Parathyroid adenoma (tissue), 2 donors: ENCODE results near the gene KIF26B.

Experiments
- H2AFZ ChIP-seq: fragments of 300-600 bp; sonication (generic); one replicate; pipeline ENCODE4 v1.7.0; 2017; ENCODE audit warnings: antibody characterized with exemption, mild to moderate bottlenecking
- H3K27ac ChIP-seq: fragments of 300-600 bp; sonication (generic); one replicate; pipeline ENCODE4 v1.7.0; 2017
- H3K27me3 ChIP-seq: fragments of 300-600 bp; sonication (generic); one replicate; pipeline ENCODE4 v1.7.0; 2017; ENCODE audit warnings: low read length; ENCODE audit not compliant: control insufficient read depth, insufficient read depth
- H3K36me3 ChIP-seq: fragments of 300-600 bp; sonication (generic); one replicate; pipeline ENCODE4 v1.7.0; 2017; ENCODE audit warnings: low read length; ENCODE audit not compliant: control insufficient read depth, insufficient read depth
- H3K4me1 ChIP-seq: fragments of 300-600 bp; sonication (generic); one replicate; pipeline ENCODE4 v1.7.0; 2017; ENCODE audit warnings: control low read depth
- H3K4me2 ChIP-seq: fragments of 300-600 bp; sonication (generic); one replicate; pipeline ENCODE4 v1.7.0; 2017; ENCODE audit warnings: low read length
- H3K4me3 ChIP-seq: fragments of 300-600 bp; sonication (generic); one replicate; pipeline ENCODE4 v1.7.0; 2017; ENCODE audit warnings: low read depth, low read length
- H3K79me2 ChIP-seq: fragments of 300-600 bp; sonication (generic); one replicate; pipeline ENCODE4 v1.7.0; 2017; ENCODE audit warnings: control low read depth
- H3K9ac ChIP-seq: fragments of 300-600 bp; sonication (generic); one replicate; pipeline ENCODE4 v1.7.0; 2017; ENCODE audit warnings: mild to moderate bottlenecking
- H3K9me3 ChIP-seq: fragments of 300-600 bp; sonication (generic); one replicate; pipeline ENCODE4 v1.7.0; 2017; ENCODE audit warnings: low read length; ENCODE audit not compliant: control insufficient read depth
- TF ChIP-seq, protein P1 (sequence below): fragments of 300-600 bp; sonication (generic); IDR thresholded peaks from one replicate; pipeline ENCODE4 v1.7.0; 2017; ENCODE audit warnings: antibody characterized with exemption, mild to moderate bottlenecking
- donor health status: primary hyperparathyroidism.

The KIF26B gene

GRCh38 chr1:245366886-245367285 is 212.1 kb downstream of the KIF26B start:
- no peaks in the 10 kb centered on the region for H3K79me2 ChIP-seq
- H3K27ac ChIP-seq = no peak overlapping the region
- H3K4me3 ChIP-seq = no peak overlapping the region
- no peaks in the 10 kb centered on the region for H3K36me3 ChIP-seq
- H3K9ac ChIP-seq = no peak overlapping the region
- H3K9me3 ChIP-seq = no peaks in the 10 kb centered on the region
- no peaks in the 10 kb centered on the region for H3K4me1 ChIP-seq
- TF ChIP-seq, protein P1, sequence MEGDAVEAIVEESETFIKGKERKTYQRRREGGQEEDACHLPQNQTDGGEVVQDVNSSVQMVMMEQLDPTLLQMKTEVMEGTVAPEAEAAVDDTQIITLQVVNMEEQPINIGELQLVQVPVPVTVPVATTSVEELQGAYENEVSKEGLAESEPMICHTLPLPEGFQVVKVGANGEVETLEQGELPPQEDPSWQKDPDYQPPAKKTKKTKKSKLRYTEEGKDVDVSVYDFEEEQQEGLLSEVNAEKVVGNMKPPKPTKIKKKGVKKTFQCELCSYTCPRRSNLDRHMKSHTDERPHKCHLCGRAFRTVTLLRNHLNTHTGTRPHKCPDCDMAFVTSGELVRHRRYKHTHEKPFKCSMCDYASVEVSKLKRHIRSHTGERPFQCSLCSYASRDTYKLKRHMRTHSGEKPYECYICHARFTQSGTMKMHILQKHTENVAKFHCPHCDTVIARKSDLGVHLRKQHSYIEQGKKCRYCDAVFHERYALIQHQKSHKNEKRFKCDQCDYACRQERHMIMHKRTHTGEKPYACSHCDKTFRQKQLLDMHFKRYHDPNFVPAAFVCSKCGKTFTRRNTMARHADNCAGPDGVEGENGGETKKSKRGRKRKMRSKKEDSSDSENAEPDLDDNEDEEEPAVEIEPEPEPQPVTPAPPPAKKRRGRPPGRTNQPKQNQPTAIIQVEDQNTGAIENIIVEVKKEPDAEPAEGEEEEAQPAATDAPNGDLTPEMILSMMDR = no peak
- H3K4me2 ChIP-seq = no peak overlapping the region
- H3K27me3 ChIP-seq = no peaks in the 10 kb centered on the region
- no peak overlapping the region for H2AFZ ChIP-seq

DNA sequence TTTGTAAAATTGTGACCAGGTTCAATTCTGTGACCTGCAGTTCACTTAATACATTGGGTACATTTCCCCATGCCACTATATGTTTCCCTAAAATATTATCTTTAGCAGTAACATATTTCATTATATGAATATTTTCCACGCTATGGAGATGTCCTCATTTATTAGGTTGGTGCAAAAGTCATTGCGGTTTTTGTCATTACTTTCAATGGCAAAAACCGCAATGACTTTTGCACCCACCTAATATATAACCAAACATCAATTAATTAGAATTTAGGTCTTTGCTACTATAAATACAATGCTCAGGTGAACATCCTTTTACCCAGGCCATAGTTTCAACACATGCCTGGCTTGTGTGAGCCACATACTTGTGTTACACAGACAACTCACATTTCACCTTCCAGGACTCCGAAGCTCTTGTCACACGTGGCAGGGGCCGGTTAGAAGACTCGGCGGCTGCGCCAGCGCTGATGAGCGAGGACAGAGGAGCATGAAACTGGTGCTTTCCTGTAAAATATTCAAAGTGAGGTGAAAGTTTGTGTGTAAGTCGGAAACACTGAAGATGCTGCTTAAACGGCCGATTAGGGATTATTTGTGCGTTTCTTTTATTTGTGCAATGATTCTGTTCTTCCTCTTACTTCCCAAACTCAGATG is 215.5 kb downstream of the KIF26B start:
- Histone ChIP-seq H3K27me3 (no peaks in the 10 kb centered on the region), H3K4me3 (no peak overlapping the region), H3K4me1 (no peaks in the 10 kb centered on the region), H3K9ac (no peak overlapping the region), H3K36me3 (no peaks in the 10 kb centered on the region), H3K79me2 (no peaks in the 10 kb centered on the region), H3K4me2 (no peak overlapping the region), H3K27ac (no peak overlapping the region), H2AFZ (no peak overlapping the region), H3K9me3 (no peaks in the 10 kb centered on the region)
- TF ChIP-seq, protein P1 = no peak

GRCh38 chr1:245370905-245371581 is 216.3 kb downstream of the KIF26B start:
- Histone ChIP-seq H2AFZ (no peak overlapping the region), H3K27me3 (no peaks in the 10 kb centered on the region), H3K4me1 (no peaks in the 10 kb centered on the region), H3K9ac (no peak overlapping the region), H3K36me3 (no peaks in the 10 kb centered on the region), H3K27ac (no peak overlapping the region), H3K4me2 (no peak overlapping the region), H3K9me3 (no peaks in the 10 kb centered on the region), H3K4me3 (no peak overlapping the region), H3K79me2 (no peaks in the 10 kb centered on the region)
- TF ChIP-seq, protein P1 = no peak

DNA sequence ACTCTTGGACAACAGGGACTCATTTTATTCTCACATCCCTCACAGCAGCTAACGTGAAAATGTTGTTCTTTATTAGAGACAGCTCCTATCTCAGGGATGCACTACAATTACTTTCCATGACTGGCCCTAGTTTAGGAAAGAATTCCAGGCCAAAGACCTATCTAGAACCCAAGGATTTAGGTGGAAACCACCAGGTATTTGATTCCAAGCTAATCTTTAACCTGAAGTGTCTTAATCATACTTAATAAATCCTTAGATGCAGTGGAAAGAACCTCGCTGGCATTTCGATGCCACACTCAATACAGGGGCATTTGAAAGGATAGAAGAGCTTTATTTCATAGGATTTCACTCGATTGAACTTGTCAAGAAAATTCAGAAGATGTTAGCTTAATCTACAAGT is 218.3 kb downstream of the KIF26B start:
- no peak overlapping the region for H3K27ac ChIP-seq

More for the DNA sequence above, 218.3 kb downstream of the KIF26B start:
- Histone ChIP-seq H3K4me3 (no peak overlapping the region), H3K4me1 (no peaks in the 10 kb centered on the region), H3K36me3 (no peaks in the 10 kb centered on the region), H3K4me2 (no peak overlapping the region), H3K79me2 (no peaks in the 10 kb centered on the region), H2AFZ (no peak overlapping the region), H3K9ac (no peak overlapping the region), H3K27me3 (no peaks in the 10 kb centered on the region), H3K9me3 (no peaks in the 10 kb centered on the region)
- TF ChIP-seq, protein P1 = no peak
